Measurements from ENCODE around the gene TRMT13. TPM values are rescaled to one million over a fixed set of nuclear protein-coding genes. Genes with fewer than 3 reads are reported as not detected.

TRMT13 gene
- total RNA-seq, 1 donor, result 10.9 TPM

DNA sequence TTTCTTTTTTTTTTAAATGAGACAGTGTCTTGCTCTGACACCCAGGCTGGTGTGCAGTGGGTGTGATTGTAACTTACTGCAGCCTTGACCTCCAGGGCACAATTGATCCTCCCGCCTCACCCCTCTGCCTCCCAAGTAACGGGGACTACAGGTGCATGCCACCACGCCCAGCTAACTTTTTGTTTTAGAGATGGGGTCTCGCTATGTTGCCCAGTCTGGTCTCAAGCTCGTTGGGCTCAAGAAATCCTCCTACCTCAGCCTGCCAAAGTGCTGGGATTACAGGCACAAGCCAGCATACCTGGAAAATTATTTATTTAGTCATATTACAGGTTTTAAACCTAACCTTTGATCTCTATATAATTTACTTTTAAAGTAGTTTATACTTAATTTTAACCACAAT is 31.7 kb downstream of the TRMT13 start:
- TF ChIP-seq, protein P1, sequence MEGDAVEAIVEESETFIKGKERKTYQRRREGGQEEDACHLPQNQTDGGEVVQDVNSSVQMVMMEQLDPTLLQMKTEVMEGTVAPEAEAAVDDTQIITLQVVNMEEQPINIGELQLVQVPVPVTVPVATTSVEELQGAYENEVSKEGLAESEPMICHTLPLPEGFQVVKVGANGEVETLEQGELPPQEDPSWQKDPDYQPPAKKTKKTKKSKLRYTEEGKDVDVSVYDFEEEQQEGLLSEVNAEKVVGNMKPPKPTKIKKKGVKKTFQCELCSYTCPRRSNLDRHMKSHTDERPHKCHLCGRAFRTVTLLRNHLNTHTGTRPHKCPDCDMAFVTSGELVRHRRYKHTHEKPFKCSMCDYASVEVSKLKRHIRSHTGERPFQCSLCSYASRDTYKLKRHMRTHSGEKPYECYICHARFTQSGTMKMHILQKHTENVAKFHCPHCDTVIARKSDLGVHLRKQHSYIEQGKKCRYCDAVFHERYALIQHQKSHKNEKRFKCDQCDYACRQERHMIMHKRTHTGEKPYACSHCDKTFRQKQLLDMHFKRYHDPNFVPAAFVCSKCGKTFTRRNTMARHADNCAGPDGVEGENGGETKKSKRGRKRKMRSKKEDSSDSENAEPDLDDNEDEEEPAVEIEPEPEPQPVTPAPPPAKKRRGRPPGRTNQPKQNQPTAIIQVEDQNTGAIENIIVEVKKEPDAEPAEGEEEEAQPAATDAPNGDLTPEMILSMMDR (IDR thresholded peaks at IDR 0.05; ENCODE audit: extremely low read depth, low read depth, low read length), result no peak
- Histone ChIP-seq H3K4me3 (ENCODE audit: insufficient read depth, low read length) (no peak overlapping the region), H3K79me2 (ENCODE audit: insufficient read depth, low read length) (no peaks in the 10 kb centered on the region), H3K27me3 (ENCODE audit: insufficient read depth, low read length) (no peaks in the 10 kb centered on the region), H3K9me3 (ENCODE audit: low read depth, low read length) (no peaks in the 10 kb centered on the region), H3K27ac (ENCODE audit: low read depth, low read length) (peak overlapping the region; percentile 40), H3K4me2 (ENCODE audit: insufficient read depth, low read length) (peak overlapping the region; percentile 67), H2AFZ (ENCODE audit: low read length) (no peak overlapping the region), H4K20me1 (ENCODE audit: insufficient read depth, low read length) (no peaks in the 10 kb centered on the region), H3K4me1 (ENCODE audit: insufficient read depth, low read length) (peaks cover 9% of the 10 kb centered on the region), H3K36me3 (ENCODE audit: insufficient read depth, low read length) (no peaks in the 10 kb centered on the region)
- DNase-seq (ENCODE audit: insufficient read length, low spot score, missing footprints), result no peak

DNA sequence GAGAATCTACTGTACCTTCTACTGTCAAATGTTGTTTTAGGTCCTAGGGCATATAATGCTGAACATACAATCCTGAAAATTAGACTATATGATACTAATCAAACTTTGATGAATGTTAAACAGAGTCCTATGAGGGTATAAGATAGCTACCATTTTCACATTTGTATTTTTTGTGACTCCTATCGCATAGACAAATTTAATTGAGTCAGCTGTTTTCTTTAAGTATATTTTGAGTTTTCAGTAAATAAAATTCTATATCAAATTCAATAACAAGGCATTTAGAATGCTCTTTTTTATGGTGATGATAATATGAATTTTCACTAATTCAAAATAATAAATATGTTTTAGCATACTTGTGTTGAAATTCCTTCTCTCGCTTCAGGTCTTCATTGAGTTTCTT is 35.1 kb downstream of the TRMT13 start:
- H3K4me3 ChIP-seq (ENCODE audit: insufficient read depth, low read length), result no peak overlapping the region
- no peak overlapping the region for H3K4me2 ChIP-seq (ENCODE audit: insufficient read depth, low read length)
- H3K79me2 ChIP-seq (ENCODE audit: insufficient read depth, low read length), result no peaks in the 10 kb centered on the region
- no peak overlapping the region for H3K27ac ChIP-seq (ENCODE audit: low read depth, low read length)
- no peaks in the 10 kb centered on the region for H4K20me1 ChIP-seq (ENCODE audit: insufficient read depth, low read length)
- H2AFZ ChIP-seq (ENCODE audit: low read length), result no peak overlapping the region
- DNase-seq (ENCODE audit: insufficient read length, low spot score, missing footprints), result no peak
- peaks cover 9% of the 10 kb centered on the region for H3K4me1 ChIP-seq (ENCODE audit: insufficient read depth, low read length)
- H3K9me3 ChIP-seq (ENCODE audit: low read depth, low read length), result no peaks in the 10 kb centered on the region
- H3K27me3 ChIP-seq (ENCODE audit: insufficient read depth, low read length), result no peaks in the 10 kb centered on the region
- TF ChIP-seq, protein P1 (IDR thresholded peaks at IDR 0.05; ENCODE audit: extremely low read depth, low read depth, low read length), result no peak
- H3K36me3 ChIP-seq (ENCODE audit: insufficient read depth, low read length), result no peaks in the 10 kb centered on the region

DNA sequence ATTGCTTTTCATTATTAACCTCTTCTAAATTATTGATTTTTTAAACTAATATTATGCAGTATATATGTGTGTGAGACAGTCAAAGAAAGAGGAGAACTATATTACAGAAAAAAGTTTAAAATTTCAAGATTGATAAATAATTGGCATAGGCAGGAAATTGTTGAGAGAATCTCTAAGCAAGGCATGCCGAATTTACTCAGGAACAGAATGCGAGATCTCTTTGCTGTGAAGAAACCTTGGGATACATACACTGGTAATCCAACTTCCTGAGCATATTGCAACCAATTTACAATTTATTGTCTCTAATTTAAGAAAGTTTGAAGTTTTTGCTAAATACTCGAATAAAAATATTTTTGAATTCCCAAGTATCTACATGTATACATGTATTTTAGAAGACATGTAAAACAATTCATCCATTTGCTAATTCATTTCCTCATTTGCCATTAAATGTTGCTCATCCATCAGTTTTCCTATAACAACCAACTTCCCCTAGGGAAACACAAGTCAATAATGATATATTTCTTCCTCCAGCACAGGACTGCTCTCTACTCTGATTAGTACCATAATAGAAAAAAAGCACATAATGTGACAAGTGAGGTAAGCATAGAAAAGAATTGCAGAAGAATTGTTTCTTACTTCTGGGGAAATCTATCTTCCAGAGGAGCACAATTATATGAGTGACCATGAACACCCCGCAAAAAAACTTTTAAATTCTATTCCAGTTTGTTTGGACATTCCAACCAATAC is 44.5 kb downstream of the TRMT13 start:
- Histone ChIP-seq H2AFZ (ENCODE audit: low read length) (no peak overlapping the region), H3K4me1 (ENCODE audit: insufficient read depth, low read length) (no peaks in the 10 kb centered on the region), H3K36me3 (ENCODE audit: insufficient read depth, low read length) (no peaks in the 10 kb centered on the region), H4K20me1 (ENCODE audit: insufficient read depth, low read length) (no peaks in the 10 kb centered on the region), H3K27me3 (ENCODE audit: insufficient read depth, low read length) (no peaks in the 10 kb centered on the region), H3K27ac (ENCODE audit: low read depth, low read length) (no peak overlapping the region), H3K4me3 (ENCODE audit: insufficient read depth, low read length) (no peak overlapping the region), H3K79me2 (ENCODE audit: insufficient read depth, low read length) (no peaks in the 10 kb centered on the region), H3K4me2 (ENCODE audit: insufficient read depth, low read length) (no peak overlapping the region), H3K9me3 (ENCODE audit: low read depth, low read length) (no peaks in the 10 kb centered on the region)
- TF ChIP-seq, protein P1 (IDR thresholded peaks at IDR 0.05; ENCODE audit: extremely low read depth, low read depth, low read length), result no peak
- DNase-seq (ENCODE audit: insufficient read length, low spot score, missing footprints), result no peak

DNA sequence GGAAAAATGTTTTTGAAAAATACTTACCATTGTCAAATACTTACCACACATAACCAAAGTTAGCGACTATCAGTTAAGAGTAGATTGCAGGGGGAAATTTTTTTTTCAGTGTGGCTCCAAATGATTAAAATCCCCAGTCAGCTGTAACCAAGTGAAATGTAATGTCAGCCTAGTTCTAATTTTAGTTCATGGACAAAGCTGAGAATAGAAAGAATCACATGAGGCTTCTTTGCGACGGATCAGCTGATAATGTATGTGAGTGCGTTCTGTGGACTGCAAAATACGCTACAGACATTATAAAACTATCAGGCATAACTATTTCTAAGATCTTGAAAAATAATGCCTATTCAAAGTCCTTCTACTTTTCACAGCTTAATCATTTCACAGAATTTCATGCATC is 45.1 kb downstream of the TRMT13 start, which contains the start of gene LRRC39:
TSS of gene LRRC39 (minus strand) at position 166 of the 400 bp plus-strand sequence. CDS start 9,740 bp downstream, outside the sequence.
- DNase-seq (ENCODE audit: insufficient read length, low spot score, missing footprints), result no peak
- Histone ChIP-seq H3K79me2 (ENCODE audit: insufficient read depth, low read length) (no peaks in the 10 kb centered on the region), H3K9me3 (ENCODE audit: low read depth, low read length) (no peaks in the 10 kb centered on the region), H3K27ac (ENCODE audit: low read depth, low read length) (no peak within 1 kb of the TSS), H4K20me1 (ENCODE audit: insufficient read depth, low read length) (no peaks in the 10 kb centered on the region), H3K36me3 (ENCODE audit: insufficient read depth, low read length) (no peaks in the 10 kb centered on the region), H2AFZ (ENCODE audit: low read length) (no peak within 1 kb of the TSS), H3K4me1 (ENCODE audit: insufficient read depth, low read length) (no peaks in the 10 kb centered on the region), H3K4me3 (ENCODE audit: insufficient read depth, low read length) (no peak within 1 kb of the TSS), H3K4me2 (ENCODE audit: insufficient read depth, low read length) (no peak within 1 kb of the TSS), H3K27me3 (ENCODE audit: insufficient read depth, low read length) (no peaks in the 10 kb centered on the region)
- TF ChIP-seq, protein P1 (IDR thresholded peaks at IDR 0.05; ENCODE audit: extremely low read depth, low read depth, low read length), result no peak
